GM23338 (cell line): Measurements from ENCODE around the gene LRBA. TPM values are rescaled to one million over a fixed set of nuclear protein-coding genes. Genes with fewer than 3 reads are reported as not detected.

Experiments
- ATAC-seq: fragments of 200-7000 bp; cut with Tn5 transposase; 3 replicates; pipeline ENCODE4 v1.9.1; 2020
- DNase-seq: peaks from one replicate; pipeline ENCODE4 v3.0.0-alpha.2; 2015; ENCODE audit warnings: low spot score
- H2AFZ ChIP-seq: fragments of 200-600 bp; sonication (generic); 2 replicates; pipeline ENCODE4 v1.8.0; 2016; ENCODE audit warnings: antibody characterized with exemption, mild to moderate bottlenecking, moderate library complexity
- H3F3A ChIP-seq: fragments of 200-600 bp; sonication (generic); replicated peaks from 2 replicates; pipeline ENCODE4 v1.8.0; 2017; ENCODE audit warnings: antibody characterized with exemption, mixed run types, low read depth
- H3K27ac ChIP-seq: fragments of 200-600 bp; sonication (generic); 2 replicates; pipeline ENCODE4 v1.6.1; 2016; ENCODE audit warnings: low read depth
- H3K27me3 ChIP-seq: fragments of 200-600 bp; sonication (generic); 2 replicates; pipeline ENCODE4 v1.8.0; 2016; ENCODE audit warnings: mild to moderate bottlenecking, mixed run types, moderate library complexity; ENCODE audit not compliant: insufficient read depth
- H3K36me3 ChIP-seq: fragments of 200-600 bp; sonication (generic); 2 replicates; pipeline ENCODE4 v1.8.0; 2016; ENCODE audit warnings: mild to moderate bottlenecking; ENCODE audit not compliant: insufficient read depth
- H3K4me1 ChIP-seq: fragments of 200-600 bp; sonication (generic); 2 replicates; pipeline ENCODE4 v1.8.0; 2016; ENCODE audit warnings: mild to moderate bottlenecking, moderate library complexity; ENCODE audit not compliant: insufficient read depth
- H3K4me2 ChIP-seq: fragments of 200-600 bp; sonication (generic); 2 replicates; pipeline ENCODE4 v1.7.1; 2017; ENCODE audit warnings: mixed run types
- H3K4me3 ChIP-seq: fragments of 200-600 bp; sonication (generic); 2 replicates; pipeline ENCODE4 v1.6.1; 2016; ENCODE audit warnings: mixed run types
- H3K79me2 ChIP-seq: fragments of 200-600 bp; sonication (generic); replicated peaks from 2 replicates; pipeline ENCODE4 v1.8.0; 2017; ENCODE audit warnings: mild to moderate bottlenecking; ENCODE audit not compliant: insufficient read depth
- H3K9me2 ChIP-seq: fragments of 200-600 bp; sonication (generic); 2 replicates; pipeline ENCODE4 v1.8.0; 2017; ENCODE audit not compliant: insufficient read depth
- H4K20me1 ChIP-seq: fragments of 200-600 bp; sonication (generic); replicated peaks from 2 replicates; pipeline ENCODE4 v1.8.0; 2017; ENCODE audit warnings: mild to moderate bottlenecking; ENCODE audit not compliant: insufficient read depth
- H3K27ac Mint-ChIP-seq: 2 replicates; pipeline ENCODE4 v1.8.0; 2020; ENCODE audit warnings: inconsistent platforms, mild to moderate bottlenecking, moderate library complexity, mixed read lengths
- H3K27me3 Mint-ChIP-seq: 3 replicates; pipeline ENCODE4 v1.8.0; 2022; ENCODE audit warnings: low read depth, mild to moderate bottlenecking, moderate library complexity, mixed read lengths, inconsistent platforms; ENCODE audit not compliant: insufficient read depth, poor library complexity
- H3K36me3 Mint-ChIP-seq: 3 replicates; pipeline ENCODE4 v1.8.0; 2021; ENCODE audit warnings: low read depth, mild to moderate bottlenecking, inconsistent platforms, moderate library complexity, mixed read lengths
- H3K4me1 Mint-ChIP-seq: 3 replicates; pipeline ENCODE4 v1.8.0; 2020; ENCODE audit warnings: mild to moderate bottlenecking, inconsistent platforms, mixed read lengths
- H3K4me3 Mint-ChIP-seq: 3 replicates; pipeline ENCODE4 v1.8.0; 2021; ENCODE audit warnings: moderate library complexity, mild to moderate bottlenecking, inconsistent platforms, mixed read lengths
- H3K9me3 Mint-ChIP-seq: 3 replicates; pipeline ENCODE4 v1.8.0; 2020; ENCODE audit warnings: moderate library complexity, mild to moderate bottlenecking, inconsistent platforms, mixed read lengths
- CREB1 ChIP-seq: fragments of 250-450 bp; sonication (Bioruptor Pico); IDR thresholded peaks from 2 replicates; pipeline ENCODE4 v1.5.0; 2020; ENCODE audit warnings: low read depth, mild to moderate bottlenecking, moderate library complexity
- CTCF ChIP-seq, 2 experiments: fragments of 200-600 bp in 1 of 2; sonication (generic) in 1 of 2; conservative IDR thresholded peaks; 2 replicates each; pipeline versions ENCODE4 v1.5.1 to v1.6.1; 2016 to 2017; ENCODE audit warnings: antibody characterized with exemption in 2 of 2, low read depth in 2 of 2, mild to moderate bottlenecking in 2 of 2, moderate library complexity in 1 of 2
- ETS1 ChIP-seq: IDR thresholded peaks from 2 replicates; pipeline ENCODE4 v1.6.1; 2016; ENCODE audit warnings: antibody characterized with exemption
- EZH2 ChIP-seq: fragments of 200-600 bp; sonication (generic); IDR thresholded peaks from one replicate; pipeline ENCODE4 v1.8.0; 2017; ENCODE audit warnings: antibody characterized with exemption, mild to moderate bottlenecking, low read depth; ENCODE audit not compliant: unreplicated experiment
- EZH2phosphoT487 ChIP-seq: fragments of 200-600 bp; sonication (generic); IDR thresholded peaks from one replicate; pipeline ENCODE4 v1.8.1; 2018; ENCODE audit warnings: antibody characterized with exemption; ENCODE audit not compliant: unreplicated experiment
- JUNB ChIP-seq: IDR thresholded peaks from one replicate; pipeline ENCODE4 v1.6.1; 2016; ENCODE audit warnings: antibody characterized with exemption; ENCODE audit not compliant: unreplicated experiment
- NANOG ChIP-seq: IDR thresholded peaks from 2 replicates; pipeline ENCODE4 v1.6.1; 2016; ENCODE audit warnings: antibody characterized with exemption, borderline replicate concordance
- POLR2AphosphoS5 ChIP-seq: IDR thresholded peaks from 2 replicates; pipeline ENCODE4 v1.6.1; 2016; ENCODE audit warnings: antibody characterized with exemption, low read depth
- REST ChIP-seq: IDR thresholded peaks from one replicate; pipeline ENCODE4 v1.6.1; 2018; ENCODE audit warnings: antibody characterized with exemption; ENCODE audit not compliant: unreplicated experiment
- STAT1 ChIP-seq: IDR thresholded peaks from one replicate; pipeline ENCODE4 v1.6.1; 2016; ENCODE audit warnings: antibody characterized with exemption; ENCODE audit not compliant: unreplicated experiment
- ZNF114 ChIP-seq: fragments of 250-450 bp; sonication (Bioruptor Pico); IDR thresholded peaks from 2 replicates; pipeline ENCODE4 v1.5.0; 2020; ENCODE audit warnings: mild to moderate bottlenecking, moderate library complexity
- ZNF331 ChIP-seq: fragments of 250-450 bp; sonication (Bioruptor Pico); IDR thresholded peaks from 2 replicates; pipeline ENCODE4 v1.5.0; 2020; ENCODE audit warnings: low read depth, mild to moderate bottlenecking, moderate library complexity
- polyA plus RNA-seq: library from polyadenylated mRNA; unstranded; fragments of >200 nt; fragmentation: Nextera tagmentation; extraction: Ambion mirVana; gene quantifications from 2 replicates; pipeline ENCODE4 v1.2.1, GENCODE V29; 2016
- total RNA-seq: library from RNA; depleted of rRNA; stranded (reverse); fragments of >200 nt; shearing (Covaris generic); gene quantifications from 2 replicates; pipeline ENCODE4 v1.2.3, GENCODE V29; 2014
- TF ChIP-seq, protein P1 (sequence below): fragments of 250-450 bp; sonication (Bioruptor Pico); IDR thresholded peaks from 2 replicates; pipeline ENCODE4 v1.5.0; 2020; ENCODE audit warnings: mild to moderate bottlenecking, moderate library complexity

The LRBA gene
- total and polyA plus RNA-seq, 2 experiments from 2014 or later, result 23.3 to 126 TPM

DNA sequence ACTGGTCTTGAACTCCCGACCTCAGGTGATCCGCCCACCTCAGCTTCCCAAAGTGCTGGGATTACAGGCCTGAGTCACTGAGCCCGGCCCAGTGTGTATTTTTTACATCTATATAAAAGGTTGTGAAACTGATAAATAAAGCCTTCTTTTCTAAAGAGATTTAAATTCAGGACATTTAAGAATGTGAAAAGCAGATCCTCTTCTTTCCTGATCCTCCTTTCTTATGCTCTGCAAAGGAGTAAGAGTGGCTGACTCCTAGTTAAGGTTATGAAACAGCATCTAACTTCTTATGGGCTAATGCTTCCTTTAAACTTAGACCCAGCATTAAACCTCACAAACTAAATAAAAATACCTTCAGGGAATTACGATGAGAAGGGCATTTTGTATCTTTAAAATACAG, 630.8 kb downstream of the LRBA start:
- DNase-seq, result peak; percentile 15
- Histone ChIP-seq H3K79me2 (no peaks in the 10 kb centered on the region), H3K27me3 (no peaks in the 10 kb centered on the region), H3K4me1 (peaks cover 25% of the 10 kb centered on the region), H3K9me2 (no peaks in the 10 kb centered on the region), H3K36me3 (no peaks in the 10 kb centered on the region), H3F3A (no peaks in the 10 kb centered on the region), H3K27ac (peak overlapping the region; percentile 52), H3K4me2 (0 out of 2 replicates have a peak overlapping the region, but pooled peaks have one; percentile 2), H3K4me3 (no peak overlapping the region), H4K20me1 (no peaks in the 10 kb centered on the region), H2AFZ (no peak overlapping the region)
- Mint-ChIP-seq H3K4me3 (no peak overlapping the region), H3K9me3 (no peaks in the 10 kb centered on the region), H3K4me1 (peaks cover 30% of the 10 kb centered on the region), H3K36me3 (no peaks in the 10 kb centered on the region), H3K27ac (peak overlapping the region; percentile 65; the same call in 1 of the 2 replicates), H3K27me3 (peaks cover 7% of the 10 kb centered on the region)
- TF ChIP-seq REST (no peak), ZNF331 (CRISPR knock-in tag) (no peak), ETS1 (no peak), CREB1 (CRISPR knock-in tag) (no peak), JUNB (no peak), STAT1 (no peak), EZH2 (no peak), CTCF (conservative IDR thresholded peaks at IDR 0.05; ENCODE audit: low read depth in 2 of 2) (no peak), ZNF114 (CRISPR knock-in tag) (no peak), EZH2phosphoT487 (no peak), POLR2AphosphoS5 (no peak), NANOG (no peak)
- TF ChIP-seq, protein P1, sequence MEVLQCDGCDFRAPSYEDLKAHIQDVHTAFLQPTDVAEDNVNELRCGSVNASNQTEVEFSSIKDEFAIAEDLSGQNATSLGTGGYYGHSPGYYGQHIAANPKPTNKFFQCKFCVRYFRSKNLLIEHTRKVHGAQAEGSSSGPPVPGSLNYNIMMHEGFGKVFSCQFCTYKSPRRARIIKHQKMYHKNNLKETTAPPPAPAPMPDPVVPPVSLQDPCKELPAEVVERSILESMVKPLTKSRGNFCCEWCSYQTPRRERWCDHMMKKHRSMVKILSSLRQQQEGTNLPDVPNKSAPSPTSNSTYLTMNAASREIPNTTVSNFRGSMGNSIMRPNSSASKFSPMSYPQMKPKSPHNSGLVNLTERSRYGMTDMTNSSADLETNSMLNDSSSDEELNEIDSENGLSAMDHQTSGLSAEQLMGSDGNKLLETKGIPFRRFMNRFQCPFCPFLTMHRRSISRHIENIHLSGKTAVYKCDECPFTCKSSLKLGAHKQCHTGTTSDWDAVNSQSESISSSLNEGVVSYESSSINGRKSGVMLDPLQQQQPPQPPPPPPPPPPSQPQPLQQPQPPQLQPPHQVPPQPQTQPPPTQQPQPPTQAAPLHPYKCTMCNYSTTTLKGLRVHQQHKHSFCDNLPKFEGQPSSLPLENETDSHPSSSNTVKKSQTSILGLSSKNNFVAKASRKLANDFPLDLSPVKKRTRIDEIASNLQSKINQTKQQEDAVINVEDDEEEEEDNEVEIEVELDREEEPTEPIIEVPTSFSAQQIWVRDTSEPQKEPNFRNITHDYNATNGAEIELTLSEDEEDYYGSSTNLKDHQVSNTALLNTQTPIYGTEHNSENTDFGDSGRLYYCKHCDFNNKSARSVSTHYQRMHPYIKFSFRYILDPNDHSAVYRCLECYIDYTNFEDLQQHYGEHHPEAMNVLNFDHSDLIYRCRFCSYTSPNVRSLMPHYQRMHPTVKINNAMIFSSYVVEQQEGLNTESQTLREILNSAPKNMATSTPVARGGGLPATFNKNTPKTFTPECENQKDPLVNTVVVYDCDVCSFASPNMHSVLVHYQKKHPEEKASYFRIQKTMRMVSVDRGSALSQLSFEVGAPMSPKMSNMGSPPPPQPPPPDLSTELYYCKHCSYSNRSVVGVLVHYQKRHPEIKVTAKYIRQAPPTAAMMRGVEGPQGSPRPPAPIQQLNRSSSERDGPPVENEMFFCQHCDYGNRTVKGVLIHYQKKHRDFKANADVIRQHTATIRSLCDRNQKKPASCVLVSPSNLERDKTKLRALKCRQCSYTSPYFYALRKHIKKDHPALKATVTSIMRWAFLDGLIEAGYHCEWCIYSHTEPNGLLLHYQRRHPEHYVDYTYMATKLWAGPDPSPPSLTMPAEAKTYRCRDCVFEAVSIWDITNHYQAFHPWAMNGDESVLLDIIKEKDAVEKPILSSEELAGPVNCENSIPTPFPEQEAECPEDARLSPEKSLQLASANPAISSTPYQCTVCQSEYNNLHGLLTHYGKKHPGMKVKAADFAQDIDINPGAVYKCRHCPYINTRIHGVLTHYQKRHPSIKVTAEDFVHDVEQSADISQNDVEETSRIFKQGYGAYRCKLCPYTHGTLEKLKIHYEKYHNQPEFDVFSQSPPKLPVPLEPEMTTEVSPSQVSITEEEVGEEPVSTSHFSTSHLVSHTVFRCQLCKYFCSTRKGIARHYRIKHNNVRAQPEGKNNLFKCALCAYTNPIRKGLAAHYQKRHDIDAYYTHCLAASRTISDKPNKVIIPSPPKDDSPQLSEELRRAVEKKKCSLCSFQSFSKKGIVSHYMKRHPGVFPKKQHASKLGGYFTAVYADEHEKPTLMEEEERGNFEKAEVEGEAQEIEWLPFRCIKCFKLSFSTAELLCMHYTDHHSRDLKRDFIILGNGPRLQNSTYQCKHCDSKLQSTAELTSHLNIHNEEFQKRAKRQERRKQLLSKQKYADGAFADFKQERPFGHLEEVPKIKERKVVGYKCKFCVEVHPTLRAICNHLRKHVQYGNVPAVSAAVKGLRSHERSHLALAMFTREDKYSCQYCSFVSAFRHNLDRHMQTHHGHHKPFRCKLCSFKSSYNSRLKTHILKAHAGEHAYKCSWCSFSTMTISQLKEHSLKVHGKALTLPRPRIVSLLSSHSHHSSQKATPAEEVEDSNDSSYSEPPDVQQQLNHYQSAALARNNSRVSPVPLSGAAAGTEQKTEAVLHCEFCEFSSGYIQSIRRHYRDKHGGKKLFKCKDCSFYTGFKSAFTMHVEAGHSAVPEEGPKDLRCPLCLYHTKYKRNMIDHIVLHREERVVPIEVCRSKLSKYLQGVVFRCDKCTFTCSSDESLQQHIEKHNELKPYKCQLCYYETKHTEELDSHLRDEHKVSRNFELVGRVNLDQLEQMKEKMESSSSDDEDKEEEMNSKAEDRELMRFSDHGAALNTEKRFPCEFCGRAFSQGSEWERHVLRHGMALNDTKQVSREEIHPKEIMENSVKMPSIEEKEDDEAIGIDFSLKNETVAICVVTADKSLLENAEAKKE (CRISPR knock-in tag), result no peak
- peak; percentile 60 for ATAC-seq
